ENCODE measurements around the gene POMP.

- TF ChIP-seq TAF1 (IDR thresholded peaks at IDR 0.05; ENCODE audit: low read depth) (no peak), RAD21 (IDR thresholded peaks at IDR 0.05; ENCODE audit: low read depth) (no peak), FOXM1 (IDR thresholded peaks at IDR 0.05; ENCODE audit: borderline replicate concordance, low read depth) (no peak), CEBPB (IDR thresholded peaks at IDR 0.05) (no peak), NFIC (IDR thresholded peaks at IDR 0.05) (no peak), MAX (IDR thresholded peaks at IDR 0.05) (no peak), REST (IDR thresholded peaks at IDR 0.05; ENCODE audit: low read depth) (no peak), USF1 (IDR thresholded peaks at IDR 0.05) (no peak)
Observed at GRCh38 chr13:28637714-28638355, 21.1 kb upstream of the POMP start.

Data from Ishikawa (cell line).